GM10266 (cell line): ENCODE results near the gene TAAR1.
"Not testable (repeated sequence)": the region's sequence is repeated elsewhere in the genome, so short reads cannot be mapped to it uniquely, and the experiment has no call there.

Experiments used
- DNase-seq: peaks from one replicate; pipeline ENCODE4 v3.0.0; 2012; ENCODE audit errors: extremely low spot score
- TF ChIP-seq, protein P1 (sequence below): IDR thresholded peaks from 2 replicates; pipeline ENCODE4 v1.5.1; 2012; ENCODE audit warnings: mild to moderate bottlenecking, low read depth; ENCODE audit not compliant: control insufficient read depth, insufficient read depth; ENCODE audit errors: missing control alignments

TAAR1 gene

DNA sequence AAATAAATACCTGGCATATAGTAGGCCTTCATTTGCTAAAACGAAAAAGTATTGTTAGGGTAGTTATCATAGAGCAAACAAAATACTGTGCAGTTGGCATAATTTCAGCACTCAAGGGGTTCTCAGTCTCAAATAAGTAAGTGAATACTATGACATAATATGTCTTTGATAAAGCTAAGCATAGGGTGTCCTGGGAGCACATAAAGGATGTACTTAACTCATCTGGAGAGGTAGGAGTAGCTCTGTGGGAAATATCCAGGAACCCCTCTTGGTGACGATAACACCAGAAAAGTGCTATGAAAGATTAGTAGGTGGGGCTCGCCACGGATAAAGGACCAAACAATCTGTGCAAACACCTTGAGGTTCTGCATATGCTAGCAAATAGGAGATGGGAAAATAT is 31.7 kb upstream of the TAAR1 start:
- no peak for DNase-seq
- TF ChIP-seq, protein P1, sequence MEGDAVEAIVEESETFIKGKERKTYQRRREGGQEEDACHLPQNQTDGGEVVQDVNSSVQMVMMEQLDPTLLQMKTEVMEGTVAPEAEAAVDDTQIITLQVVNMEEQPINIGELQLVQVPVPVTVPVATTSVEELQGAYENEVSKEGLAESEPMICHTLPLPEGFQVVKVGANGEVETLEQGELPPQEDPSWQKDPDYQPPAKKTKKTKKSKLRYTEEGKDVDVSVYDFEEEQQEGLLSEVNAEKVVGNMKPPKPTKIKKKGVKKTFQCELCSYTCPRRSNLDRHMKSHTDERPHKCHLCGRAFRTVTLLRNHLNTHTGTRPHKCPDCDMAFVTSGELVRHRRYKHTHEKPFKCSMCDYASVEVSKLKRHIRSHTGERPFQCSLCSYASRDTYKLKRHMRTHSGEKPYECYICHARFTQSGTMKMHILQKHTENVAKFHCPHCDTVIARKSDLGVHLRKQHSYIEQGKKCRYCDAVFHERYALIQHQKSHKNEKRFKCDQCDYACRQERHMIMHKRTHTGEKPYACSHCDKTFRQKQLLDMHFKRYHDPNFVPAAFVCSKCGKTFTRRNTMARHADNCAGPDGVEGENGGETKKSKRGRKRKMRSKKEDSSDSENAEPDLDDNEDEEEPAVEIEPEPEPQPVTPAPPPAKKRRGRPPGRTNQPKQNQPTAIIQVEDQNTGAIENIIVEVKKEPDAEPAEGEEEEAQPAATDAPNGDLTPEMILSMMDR, result no peak

DNA sequence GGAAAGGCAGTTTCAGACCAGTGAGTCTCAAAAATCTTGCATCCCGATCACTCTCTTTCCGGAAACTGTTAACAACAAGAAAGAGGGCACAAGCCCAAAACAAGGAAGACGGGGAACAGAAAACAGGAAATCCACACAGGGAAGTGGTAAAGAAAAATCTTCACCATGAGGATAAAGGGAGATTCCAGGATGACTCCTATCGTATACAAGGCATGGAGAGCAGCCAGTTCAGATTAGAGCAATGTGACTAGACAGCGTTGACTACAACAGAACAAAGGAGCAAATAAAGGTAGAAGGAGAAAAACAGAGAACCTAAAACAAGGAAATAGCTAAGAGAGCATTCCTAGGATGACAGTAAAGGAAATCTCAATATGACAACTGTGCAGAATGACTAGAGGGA is 28.3 kb upstream of the TAAR1 start:
- no peak for DNase-seq
- TF ChIP-seq, protein P1, result no peak

DNA sequence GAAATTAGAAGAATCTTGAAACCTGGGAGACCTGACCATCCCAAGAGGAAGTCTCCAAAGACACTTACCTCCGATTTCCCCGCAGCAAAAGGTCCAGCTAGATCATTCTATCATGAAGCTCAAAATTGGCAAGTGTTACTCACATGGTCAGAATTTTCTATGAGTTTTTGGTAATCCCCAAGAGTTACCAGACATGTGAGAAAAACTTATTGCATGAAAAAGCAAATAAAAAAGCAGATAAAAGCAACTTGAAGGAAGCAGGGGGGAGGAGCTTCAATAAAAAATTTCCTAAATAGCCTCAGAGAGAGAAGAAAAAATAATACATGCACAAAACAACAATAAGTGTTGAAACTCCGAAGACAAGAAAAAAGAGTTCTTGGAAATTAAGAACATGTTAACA is 27.5 kb upstream of the TAAR1 start:
- TF ChIP-seq, protein P1, result no peak
- no peak for DNase-seq

DNA sequence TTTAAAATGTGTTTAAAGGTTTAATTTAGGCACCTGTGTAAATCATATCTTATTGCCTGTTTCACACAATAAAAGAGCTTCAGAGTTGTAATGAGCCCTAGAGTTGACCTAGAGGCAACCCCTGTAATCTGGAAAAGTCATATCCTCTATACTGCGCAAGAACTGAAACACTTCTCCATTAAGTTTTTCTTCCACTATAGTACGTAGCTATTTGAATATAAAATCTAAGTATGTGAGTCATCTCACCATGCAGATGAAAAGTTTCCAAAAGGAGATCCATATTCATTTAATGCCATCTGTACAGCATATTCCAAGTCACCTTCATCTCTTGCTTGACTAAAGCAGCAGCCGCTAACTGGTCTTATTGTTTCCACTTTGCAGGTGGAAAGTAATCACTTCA is 26.0 kb upstream of the TAAR1 start:
- TF ChIP-seq, protein P1, result no peak
- DNase-seq, result no peak

DNA sequence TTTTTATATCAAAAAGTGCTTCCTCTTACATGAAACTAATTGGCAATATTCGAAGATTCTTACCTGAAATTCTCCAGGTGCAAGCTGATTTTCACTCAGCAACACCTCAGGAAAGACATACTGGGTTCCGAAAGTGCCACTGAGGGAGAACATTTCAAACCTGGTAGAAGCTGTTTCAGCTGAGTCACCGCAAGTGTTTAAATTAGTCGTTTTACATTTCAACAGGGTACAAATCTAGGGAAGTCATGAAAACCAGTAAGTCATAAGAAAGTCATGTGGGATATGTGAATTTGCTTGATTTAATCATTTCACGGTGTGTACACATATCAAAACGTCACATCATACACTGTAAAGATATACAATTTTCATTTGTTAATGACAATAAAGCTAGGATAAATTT is 25.3 kb upstream of the TAAR1 start:
- DNase-seq, result no peak
- TF ChIP-seq, protein P1, result no peak

DNA sequence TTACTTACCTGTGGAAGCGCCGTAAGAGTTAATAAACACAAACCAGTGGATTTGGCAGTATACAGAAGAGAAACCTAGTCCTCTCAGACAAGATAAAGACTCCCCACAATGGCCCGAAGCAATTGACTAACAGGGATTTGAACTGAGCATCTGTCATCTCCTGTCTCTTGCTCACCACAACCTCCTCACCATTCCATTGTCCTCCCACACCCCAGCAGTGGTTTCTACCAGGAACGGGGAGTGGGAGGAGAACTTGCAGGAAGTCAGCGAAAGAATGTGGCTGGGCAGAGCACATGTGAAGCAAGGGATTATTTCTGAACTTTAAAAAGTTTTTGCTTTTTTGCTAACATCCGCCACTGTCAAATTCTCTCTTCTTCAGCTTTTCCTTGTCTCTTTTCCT is 24.6 kb upstream of the TAAR1 start:
- TF ChIP-seq, protein P1, result no peak
- DNase-seq, result no peak

DNA sequence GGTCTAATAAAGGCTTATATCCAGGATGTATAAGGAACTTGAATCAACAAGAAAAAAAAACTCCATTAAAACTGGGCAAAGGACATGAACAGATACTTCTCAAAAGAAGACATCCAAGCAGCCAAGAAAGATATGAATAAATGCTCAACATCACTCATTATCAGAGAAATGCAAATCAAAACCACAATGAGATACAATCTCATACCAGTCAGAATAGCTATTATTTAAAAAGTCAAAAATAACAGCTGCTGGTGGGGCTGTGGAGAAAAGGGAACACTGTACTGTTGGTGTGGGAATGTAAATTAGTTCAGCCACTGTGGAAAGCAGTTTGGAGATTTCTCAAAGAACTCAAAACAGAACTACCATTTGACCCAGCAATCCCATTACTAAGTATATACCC is 20.1 kb upstream of the TAAR1 start:
- DNase-seq, result not testable (repeated sequence)

DNA sequence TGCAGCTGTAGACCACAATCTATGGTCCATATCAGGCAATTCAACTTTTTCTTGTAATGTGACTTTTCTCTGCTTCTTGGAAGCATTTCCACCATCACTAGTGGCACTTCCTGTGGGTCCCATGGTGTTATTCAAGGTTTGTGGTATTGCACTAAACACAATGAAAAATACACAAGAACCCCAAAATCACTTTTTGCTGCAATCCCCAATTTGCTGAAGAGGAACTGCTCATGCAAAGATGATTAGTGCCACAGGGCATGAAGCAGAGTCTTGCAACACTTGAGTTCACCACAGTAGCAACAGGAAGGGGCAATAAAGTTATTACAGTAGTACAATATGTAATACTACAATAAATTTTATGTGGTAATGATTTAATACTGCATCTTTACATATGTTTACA is 16.8 kb upstream of the TAAR1 start:
- no peak for DNase-seq
- TF ChIP-seq, protein P1, result no peak
